GM12874 (cell line): Measurements from ENCODE around the gene AMIGO3.
A peak's percentile ranks its signal among the peaks of the same experiment; 100 is the strongest.

Experiments used
- CTCF ChIP-seq: IDR thresholded peaks from 2 replicates; pipeline ENCODE4 v1.5.1; 2011; ENCODE audit warnings: low read depth, mild to moderate bottlenecking, control low read depth, low read length, moderate library complexity; ENCODE audit not compliant: insufficient read depth

Gene AMIGO3

GRCh38 chr3:49705390-49705960 lies 14.0 kb downstream of the AMIGO3 start:
- TF ChIP-seq CTCF: no peak

DNA sequence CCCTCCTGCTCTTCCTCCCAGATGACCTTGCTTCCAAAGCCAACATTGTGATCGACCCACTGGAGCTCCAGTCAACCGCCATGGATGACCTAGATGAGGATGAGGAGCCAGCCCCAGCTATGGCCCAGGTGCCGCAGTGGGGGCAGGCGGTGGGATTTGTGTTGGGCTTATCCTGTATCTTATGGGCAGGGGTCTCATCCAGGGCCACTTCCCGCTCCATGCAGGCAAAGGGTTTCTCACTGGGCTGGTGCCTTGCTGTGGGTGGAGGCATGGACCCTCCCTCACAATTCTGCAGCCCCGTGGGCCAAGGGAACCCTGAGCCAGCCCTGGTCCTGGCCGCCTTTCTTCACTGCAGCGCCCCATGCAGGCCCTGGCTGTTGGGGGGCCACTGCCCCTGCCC lies 14.9 kb downstream of the AMIGO3 start:
- TF ChIP-seq CTCF: no peak

- TF ChIP-seq CTCF: no peak
Observed at GRCh38 chr3:49703956-49704355, 15.5 kb downstream of the AMIGO3 start.

- peak; percentile 90 for TF ChIP-seq CTCF
Observed at GRCh38 chr3:49703443-49703927, 16.0 kb downstream of the AMIGO3 start.

GRCh38 chr3:49702672-49703071 lies 16.8 kb downstream of the AMIGO3 start:
- no peak for TF ChIP-seq CTCF

GRCh38 chr3:49701388-49702077 lies 18.0 kb downstream of the AMIGO3 start:
- TF ChIP-seq CTCF: peak; percentile 35; the same call in 1 of the 2 replicates

- 0 out of 2 replicates have a peak, but pooled peaks have one; percentile 3 for TF ChIP-seq CTCF
Observed at GRCh38 chr3:49700453-49701128, 18.9 kb downstream of the AMIGO3 start.
